HG03558 (cell line): ENCODE results near the gene TAF11L3.
"Not testable (repeated sequence)": the region's sequence is repeated elsewhere in the genome, so short reads cannot be mapped to it uniquely, and the experiment has no call there.

Experiments used
- ATAC-seq: cut with Tn5 transposase; IDR thresholded peaks from one replicate; pipeline ENCODE4 v1.9.1; 2021; ENCODE audit warnings: moderate number of reproducible peaks; ENCODE audit not compliant: unreplicated experiment; ENCODE audit errors: extremely low read depth

The TAF11L3 gene

DNA sequence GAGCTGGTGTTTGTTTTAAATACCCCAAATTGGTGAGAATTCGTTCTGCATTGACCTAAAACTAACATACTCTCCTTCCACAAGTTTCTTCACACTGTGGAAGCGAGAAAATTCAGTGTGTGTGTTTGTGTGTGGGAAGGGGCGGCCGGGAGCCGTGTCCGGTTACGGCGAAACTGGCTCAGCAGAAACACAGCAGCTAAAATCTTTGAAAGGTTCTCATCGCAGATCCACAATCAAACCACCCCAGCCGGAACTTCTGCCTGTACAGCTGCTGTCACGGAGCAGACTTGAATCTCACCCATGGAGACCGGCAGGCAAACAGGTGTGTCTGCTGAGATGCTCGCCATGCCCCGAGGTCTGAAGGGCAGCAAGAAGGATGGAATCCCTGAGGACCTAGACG is at the start of gene TAF11L3:
TSS of gene TAF11L3 (plus strand) at position 301 of the 400 bp plus-strand sequence.
- not testable (repeated sequence) for ATAC-seq

DNA sequence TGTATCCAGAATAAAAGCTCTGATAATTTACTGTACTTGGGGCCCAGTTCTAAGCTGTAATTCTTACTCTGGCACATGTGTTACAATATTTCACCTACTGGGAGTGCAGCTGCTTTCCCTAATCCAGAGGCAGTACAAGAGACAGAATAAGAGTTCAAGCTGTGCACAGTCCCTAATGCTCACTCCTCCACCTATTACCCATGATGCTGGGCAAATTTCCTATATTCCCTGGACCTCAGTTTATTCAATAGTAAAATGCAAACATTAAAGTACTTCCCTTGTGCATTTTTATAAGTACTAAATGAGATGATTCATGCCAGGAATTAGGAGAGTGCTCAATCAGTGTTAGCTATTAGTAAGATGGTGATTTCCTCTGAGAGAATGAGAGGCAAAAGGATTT is 48.1 kb upstream of the TAF11L3 start:
- no peak for ATAC-seq

DNA sequence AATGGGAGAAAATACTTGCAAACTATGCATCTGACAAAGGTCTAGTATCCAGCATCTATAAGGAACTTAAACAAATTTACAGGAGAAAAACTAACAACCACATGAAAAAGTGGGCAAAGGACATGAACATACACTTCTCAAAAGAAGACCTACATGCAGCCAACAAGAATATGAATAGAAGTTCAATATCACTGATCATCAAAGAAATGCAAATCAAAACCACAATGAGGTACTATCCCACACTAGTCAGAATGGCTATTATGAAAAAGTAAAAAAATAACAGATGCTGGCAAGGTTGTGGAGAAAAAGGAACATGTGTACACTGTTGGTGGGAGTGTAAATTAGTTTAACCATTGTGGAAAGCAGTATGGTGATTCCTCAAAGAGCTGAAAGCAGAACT is 43.1 kb upstream of the TAF11L3 start:
- not testable (repeated sequence) for ATAC-seq

DNA sequence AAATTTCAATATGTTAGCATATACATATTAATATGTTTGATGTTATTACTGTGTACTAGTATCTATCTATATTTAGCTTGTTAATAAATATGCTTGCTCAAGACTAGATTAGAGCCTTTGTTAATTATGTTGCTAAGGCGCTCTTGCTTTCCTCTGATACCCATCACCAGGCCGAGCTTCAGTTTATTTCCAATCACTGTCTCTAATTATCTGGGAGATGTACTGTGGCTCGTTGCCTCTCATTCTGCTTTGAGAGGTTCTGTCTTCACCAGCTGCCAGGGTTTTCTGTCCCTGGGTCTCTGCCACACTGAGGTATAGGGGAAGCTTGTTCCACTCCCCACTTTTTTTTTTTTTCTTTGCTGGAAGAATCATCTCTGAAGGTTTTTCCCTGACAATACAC is 41.1 kb upstream of the TAF11L3 start:
- no peak for ATAC-seq

DNA sequence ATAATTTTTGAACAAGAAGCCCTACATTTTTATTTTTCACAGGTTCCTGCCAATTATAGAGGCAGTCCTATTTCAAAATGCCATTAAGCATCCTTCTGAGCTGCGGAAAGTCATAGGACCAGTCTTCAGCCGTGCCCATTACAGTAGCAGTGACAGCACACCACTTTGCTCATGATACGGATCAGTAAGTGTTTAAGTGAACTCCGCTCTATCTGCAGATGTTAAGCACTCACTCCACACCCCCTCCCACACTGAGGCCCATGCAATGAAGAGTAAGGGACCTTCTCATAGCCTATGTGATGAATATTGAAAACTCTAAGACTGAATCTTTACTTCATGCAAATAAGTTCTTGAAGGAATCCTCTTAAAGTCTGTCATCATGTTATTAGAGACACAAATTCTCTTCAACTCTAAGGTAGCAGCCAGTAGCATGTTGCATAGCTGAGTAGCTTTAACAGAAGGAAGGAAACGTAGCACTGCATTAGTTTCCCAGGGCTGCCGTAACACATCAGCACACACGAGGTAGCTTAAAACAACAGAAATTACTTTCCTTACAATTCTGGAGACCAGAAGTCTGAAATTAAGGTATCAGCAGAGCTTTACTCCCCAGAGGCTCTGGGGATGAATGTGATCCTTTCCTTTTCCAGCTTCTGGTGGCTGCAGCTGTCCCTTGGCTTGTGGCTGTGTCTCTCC is 40.4 kb upstream of the TAF11L3 start:
- ATAC-seq = no peak

DNA sequence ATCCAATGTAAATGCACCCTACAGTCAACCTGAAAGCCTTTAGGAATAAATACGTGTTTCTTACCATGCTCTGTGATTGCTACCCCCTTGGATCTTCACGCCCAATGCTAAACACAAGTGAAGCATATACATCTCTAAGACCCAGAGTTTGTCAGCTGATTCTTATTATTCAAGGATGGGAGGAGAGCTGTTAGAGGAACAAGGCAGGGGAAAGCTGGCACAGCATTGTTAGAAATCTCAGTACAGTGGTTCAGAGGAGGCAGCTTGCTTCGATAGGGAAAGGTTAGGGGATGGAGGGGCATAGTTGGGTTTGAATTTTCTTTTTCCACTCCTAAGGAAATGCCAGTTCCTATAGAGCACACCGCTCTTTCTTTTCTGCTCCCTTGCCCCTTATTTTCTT is 36.8 kb upstream of the TAF11L3 start:
- no peak for ATAC-seq

DNA sequence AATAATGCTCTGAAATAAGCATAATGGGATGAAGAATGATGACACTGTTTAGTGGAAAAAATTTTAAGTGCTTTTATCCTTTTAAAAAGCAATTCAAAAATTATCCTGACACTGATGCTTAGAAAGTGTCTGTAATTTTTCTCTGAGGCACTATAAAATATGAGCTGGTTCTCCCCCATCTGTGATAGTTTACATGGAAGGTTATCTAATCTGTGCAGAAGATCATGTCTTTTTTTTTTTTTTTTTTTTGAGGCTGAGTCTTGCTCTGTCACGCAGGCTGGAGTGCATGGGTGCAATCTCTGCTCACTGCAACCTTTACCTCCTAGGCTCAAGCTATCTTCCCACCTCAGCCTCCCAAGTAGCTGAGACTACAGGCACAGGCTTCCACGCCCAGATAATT is 35.4 kb upstream of the TAF11L3 start:
- no peak for ATAC-seq

DNA sequence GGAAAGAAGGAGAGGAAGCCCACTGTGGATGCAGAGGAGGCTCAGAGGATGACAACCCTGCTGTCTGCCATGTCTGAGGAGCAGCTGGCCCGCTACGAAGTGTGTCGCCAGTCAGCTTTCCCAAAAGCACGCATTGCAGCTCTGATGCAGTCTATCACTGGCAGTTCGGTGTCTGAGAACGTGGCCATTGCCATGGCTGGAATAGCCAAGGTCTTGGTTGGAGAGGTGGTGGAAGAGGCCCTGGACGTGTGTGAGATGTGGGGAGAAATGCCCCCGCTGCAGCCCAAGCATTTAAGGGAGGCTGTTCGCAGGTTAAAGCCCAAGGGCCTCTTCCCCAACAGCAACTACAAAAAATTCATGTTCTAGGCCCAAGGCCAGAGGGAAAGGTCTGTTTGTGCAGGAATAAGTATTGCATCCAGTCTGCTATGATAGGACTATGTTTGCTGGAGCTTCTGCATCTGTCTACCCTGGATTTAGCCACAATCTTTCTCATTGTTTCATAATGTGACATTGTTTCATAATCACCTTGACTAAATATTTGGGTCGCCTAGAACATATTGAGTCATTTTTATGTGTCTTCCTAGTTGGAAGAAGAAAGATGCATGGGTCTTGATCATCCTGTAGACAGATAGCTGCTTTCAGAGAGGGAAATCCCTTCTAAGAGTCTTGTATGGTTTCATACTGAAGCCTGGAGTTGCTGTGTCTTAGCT is 31.5 kb upstream of the TAF11L3 start:
- ATAC-seq = not testable (repeated sequence)

DNA sequence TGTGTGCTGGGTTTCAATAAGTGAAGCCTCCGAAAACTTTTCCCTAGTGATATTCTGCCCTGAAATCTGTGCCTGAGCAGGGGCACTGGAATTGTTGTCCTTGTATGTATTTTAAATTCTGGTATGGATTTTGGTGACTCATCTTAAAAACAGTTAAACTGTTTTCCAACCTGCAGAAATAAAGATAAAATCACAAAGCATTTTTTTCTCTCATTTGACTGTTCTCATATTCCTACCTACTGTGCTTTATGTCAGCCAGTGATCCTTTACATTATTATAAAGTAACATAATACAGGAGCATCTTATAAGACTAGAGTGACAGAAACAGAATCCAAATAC is 31.0 kb upstream of the TAF11L3 start:
- no peak for ATAC-seq

DNA sequence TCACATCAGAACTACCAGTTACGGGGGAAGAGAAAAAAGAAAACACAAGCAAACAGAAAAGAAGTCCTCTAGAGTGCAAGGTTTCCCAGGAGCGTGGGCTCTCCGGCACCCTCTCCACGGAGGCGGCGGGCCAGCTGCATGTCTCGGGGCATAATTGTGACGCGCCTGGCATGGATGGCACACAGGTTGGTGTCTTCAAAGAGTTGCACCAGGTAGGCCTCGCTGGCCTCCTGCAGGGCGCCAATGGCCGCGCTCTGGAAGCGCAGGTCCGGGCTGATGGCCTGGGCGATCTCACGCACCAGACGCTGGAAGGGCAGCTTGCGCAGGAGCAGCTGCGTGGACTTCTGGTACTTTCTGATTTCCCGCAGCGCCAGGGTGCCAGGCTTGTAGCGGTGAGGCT is 26.9 kb upstream of the TAF11L3 start:
- ATAC-seq = not testable (repeated sequence)

DNA sequence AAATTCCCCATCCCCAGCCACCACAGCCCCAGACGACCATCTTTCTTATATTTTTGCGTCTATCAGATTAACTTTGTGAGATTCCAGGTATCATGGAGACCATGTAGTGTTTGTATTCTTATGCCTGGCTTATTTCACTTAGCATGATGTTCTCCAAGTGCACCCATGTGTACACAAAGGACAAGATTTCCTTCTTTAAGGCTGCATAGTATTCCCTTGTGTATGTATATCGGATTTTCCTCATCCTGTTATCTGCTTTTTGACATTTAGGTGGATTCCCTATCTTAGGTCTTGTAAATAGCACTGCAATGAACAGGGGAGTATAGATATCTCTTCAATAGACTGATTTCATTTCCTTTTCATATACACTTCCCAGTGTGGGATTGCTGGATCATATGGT is 25.4 kb upstream of the TAF11L3 start:
- ATAC-seq = no peak

DNA sequence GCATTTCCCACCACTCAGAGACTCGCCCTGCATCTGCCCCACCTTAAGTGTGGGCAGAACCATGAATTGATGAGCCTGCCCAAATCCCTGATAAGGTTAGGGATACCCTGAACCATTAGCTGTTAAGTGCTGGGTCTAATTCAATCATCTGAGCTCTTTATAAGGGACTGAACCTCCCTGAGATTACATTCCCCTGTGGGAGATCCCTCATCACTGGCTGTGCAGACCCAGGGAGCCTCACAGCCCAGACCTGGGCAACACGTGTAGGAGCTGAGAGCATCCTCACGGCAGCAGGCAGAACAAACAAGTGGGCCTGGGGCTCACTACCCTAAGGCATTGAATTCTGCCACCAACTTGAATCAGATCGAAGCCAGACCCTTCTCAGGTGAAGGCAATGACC is 20.7 kb upstream of the TAF11L3 start:
- ATAC-seq = no peak

DNA sequence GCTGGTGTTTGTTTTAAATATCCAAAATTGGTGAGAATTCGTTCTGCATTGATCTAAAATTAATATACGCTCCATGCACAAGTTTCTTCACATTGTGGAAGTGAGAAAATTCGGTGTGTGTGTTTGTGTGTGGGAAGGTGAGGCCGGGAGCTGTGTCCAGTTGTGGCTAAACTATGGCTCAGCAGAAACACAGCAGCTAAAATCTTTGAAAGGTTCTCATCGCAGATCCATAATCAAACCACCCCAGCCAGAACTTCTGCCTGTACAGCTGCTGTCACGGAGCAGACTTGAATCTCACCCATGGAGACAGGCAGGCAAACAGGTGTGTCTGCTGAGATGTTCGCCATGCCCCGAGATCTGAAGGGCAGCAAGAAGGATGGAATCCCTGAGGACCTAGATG is 20.2 kb upstream of the TAF11L3 start, which contains the start of gene TAF11L2:
TSS of gene TAF11L2 (plus strand) at position 301 of the 400 bp plus-strand sequence.
- ATAC-seq = not testable (repeated sequence)

DNA sequence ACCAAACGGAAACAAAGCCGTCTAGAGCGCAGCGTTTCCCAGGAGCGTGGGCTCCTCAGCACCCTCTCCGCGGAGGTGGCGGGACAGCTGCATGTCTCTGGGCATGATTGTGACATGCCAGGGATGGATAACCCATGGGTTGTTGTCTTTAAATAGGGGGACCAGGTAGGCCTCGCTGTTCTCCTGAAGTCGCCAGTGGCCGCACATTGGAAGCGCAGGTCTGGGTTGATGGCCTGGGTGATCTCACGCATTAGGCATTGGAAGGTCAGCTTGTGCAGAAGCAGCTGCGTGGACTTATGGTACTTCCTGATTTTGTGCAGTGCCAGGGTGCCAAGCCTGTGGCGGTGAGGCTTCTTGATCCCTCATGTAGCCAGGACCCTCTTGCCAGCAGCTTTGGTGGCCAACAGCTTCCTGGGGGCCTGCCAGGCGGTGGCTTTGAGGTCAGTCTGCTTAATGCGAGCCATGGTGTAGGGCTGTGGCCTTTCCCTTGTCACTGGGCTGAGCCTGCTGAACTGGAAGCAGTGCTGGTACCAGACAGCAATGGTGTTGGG is 6.3 kb upstream of the TAF11L3 start:
- ATAC-seq = no peak

DNA sequence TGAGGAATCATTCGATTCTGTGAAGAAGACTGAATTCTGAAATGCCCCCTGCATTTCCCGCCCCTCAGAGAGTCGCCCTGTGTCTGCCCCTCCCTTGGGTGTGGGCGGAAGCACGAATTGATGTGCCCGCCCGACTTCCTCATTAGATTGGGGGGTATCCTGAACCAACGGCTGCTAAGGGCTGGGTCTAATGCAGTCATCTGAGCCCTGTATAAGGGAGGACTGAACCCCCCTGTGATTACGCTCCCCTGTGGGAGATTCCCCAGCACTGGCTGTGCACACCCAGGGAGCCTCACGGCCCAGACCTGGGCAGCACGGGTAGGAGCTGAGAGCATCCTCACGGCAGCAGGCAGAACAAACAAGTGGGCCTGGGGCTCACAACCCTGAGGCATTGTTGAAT is 641 bp upstream of the TAF11L3 start:
- not testable (repeated sequence) for ATAC-seq

DNA sequence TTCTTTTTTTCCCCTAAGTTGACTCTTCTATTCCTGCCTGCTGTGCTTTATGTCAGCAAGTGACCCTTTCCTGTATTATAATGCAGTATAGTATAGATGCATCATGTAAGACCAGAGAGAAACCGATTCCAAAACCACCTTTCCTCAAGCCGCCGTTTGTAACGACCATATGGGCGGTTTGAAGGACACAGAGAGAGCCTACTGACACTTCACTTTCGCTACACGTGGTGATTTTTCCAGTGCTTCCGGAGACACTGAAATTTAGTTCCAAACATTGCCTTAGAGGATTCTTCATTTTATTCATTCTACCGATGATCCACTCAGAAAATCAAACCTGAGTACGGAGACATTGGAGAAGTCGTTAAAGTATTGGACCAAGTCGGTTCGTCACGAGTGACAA is 1.3 kb downstream of the TAF11L3 start:
- ATAC-seq = not testable (repeated sequence)

DNA sequence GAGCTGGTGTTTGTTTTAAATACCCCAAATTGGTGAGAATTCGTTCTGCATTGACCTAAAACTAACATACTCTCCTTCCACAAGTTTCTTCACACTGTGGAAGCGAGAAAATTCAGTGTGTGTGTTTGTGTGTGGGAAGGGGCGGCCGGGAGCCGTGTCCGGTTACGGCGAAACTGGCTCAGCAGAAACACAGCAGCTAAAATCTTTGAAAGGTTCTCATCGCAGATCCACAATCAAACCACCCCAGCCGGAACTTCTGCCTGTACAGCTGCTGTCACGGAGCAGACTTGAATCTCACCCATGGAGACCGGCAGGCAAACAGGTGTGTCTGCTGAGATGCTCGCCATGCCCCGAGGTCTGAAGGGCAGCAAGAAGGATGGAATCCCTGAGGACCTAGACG is 3.3 kb downstream of the TAF11L3 start, which contains the start of gene TAF11L4:
TSS of gene TAF11L4 (plus strand) at position 301 of the 400 bp plus-strand sequence.
- not testable (repeated sequence) for ATAC-seq

DNA sequence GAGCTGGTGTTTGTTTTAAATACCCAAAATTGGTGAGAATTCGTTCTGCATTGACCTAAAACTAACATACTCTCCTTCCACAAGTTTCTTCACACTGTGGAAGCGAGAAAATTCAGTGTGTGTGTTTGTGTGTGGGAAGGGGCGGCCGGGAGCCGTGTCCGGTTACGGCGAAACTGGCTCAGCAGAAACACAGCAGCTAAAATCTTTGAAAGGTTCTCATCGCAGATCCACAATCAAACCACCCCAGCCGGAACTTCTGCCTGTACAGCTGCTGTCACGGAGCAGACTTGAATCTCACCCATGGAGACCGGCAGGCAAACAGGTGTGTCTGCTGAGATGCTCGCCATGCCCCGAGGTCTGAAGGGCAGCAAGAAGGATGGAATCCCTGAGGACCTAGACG is 6.8 kb downstream of the TAF11L3 start, which contains the start of gene TAF11L5:
TSS of gene TAF11L5 (plus strand) at position 301 of the 400 bp plus-strand sequence.
- not testable (repeated sequence) for ATAC-seq

DNA sequence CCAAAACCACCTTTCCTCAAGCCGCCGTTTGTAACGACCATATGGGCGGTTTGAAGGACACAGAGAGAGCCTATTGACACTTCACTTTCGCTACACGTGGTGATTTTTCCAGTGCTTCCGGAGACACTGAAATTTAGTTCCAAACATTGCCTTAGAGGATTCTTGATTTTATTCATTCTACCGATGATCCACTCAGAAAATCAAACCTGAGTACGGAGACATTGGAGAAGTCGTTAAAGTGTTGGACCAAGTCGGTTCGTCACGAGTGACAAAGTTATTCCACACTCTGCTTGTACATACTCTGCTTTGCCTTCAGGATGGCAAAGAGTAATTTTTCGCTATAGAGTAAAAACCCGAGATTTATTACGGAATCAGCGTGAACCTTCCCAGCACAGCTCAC is 8.3 kb downstream of the TAF11L3 start:
- ATAC-seq = not testable (repeated sequence)

DNA sequence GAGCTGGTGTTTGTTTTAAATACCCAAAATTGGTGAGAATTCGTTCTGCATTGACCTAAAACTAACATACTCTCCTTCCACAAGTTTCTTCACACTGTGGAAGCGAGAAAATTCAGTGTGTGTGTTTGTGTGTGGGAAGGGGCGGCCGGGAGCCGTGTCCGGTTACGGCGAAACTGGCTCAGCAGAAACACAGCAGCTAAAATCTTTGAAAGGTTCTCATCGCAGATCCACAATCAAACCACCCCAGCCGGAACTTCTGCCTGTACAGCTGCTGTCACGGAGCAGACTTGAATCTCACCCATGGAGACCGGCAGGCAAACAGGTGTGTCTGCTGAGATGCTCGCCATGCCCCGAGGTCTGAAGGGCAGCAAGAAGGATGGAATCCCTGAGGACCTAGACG is 10.2 kb downstream of the TAF11L3 start, which contains the start of gene TAF11L6:
TSS of gene TAF11L6 (plus strand) at position 301 of the 400 bp plus-strand sequence.
- ATAC-seq = not testable (repeated sequence)
